Adipocyte (in vitro differentiated cells): ENCODE results near the gene FEZ2.

Experiments used
- DNase-seq: peaks from one replicate; pipeline ENCODE4 v3.0.0-alpha.2; 2015; ENCODE audit warnings: low read depth
- H3K27me3 ChIP-seq: replicated peaks from 2 replicates; pipeline ENCODE4 v1.7.0; 2013; ENCODE audit warnings: mild to moderate bottlenecking, low read length, moderate library complexity; ENCODE audit not compliant: control insufficient read depth, insufficient read depth
- H3K36me3 ChIP-seq: 2 replicates; pipeline ENCODE4 v1.7.0; 2013; ENCODE audit warnings: low read length, mild to moderate bottlenecking, moderate library complexity; ENCODE audit not compliant: control insufficient read depth, insufficient read depth, severe bottlenecking
- H3K4me1 ChIP-seq: 2 replicates; pipeline ENCODE4 v1.7.0; 2013; ENCODE audit warnings: mild to moderate bottlenecking, low read length, moderate library complexity; ENCODE audit not compliant: control insufficient read depth, insufficient read depth
- H3K4me3 ChIP-seq: 2 replicates; pipeline ENCODE4 v1.7.0; 2013; ENCODE audit warnings: mild to moderate bottlenecking, low read length, moderate library complexity
- H3K9ac ChIP-seq: 2 replicates; pipeline ENCODE4 v1.7.0; 2013; ENCODE audit warnings: mild to moderate bottlenecking, low read length, moderate library complexity
- H3K9me3 ChIP-seq: 2 replicates; pipeline ENCODE4 v1.7.0; 2013; ENCODE audit warnings: mild to moderate bottlenecking, low read length, moderate library complexity; ENCODE audit not compliant: control insufficient read depth

The FEZ2 gene

DNA sequence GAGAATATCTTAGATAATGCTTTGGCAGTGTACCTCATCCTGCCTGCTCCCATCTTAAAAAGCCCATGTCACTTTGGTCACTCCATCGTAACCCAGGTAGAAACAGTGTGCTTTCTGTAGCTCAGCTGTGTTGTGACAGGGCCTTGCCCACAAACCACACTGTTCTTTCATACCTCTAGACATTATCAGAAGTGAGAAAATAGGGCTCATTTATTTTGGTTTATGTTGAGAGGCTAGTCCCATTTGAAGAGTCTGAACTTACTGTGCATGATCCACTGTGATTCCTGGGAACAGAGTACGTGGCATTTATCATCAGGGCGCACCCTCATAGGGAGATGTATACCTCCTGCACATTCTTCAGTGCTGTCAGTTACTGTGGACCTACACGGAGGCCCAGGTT is 69.7 kb downstream of the FEZ2 start:
- H3K27me3 ChIP-seq = no peaks in the 10 kb centered on the region
- H3K9me3 ChIP-seq = no peaks in the 10 kb centered on the region
- no peak overlapping the region for H3K4me3 ChIP-seq
- H3K9ac ChIP-seq = no peak overlapping the region
- H3K36me3 ChIP-seq = peaks cover 79% of the 10 kb centered on the region
- DNase-seq = no peak
- peaks cover 25% of the 10 kb centered on the region for H3K4me1 ChIP-seq

DNA sequence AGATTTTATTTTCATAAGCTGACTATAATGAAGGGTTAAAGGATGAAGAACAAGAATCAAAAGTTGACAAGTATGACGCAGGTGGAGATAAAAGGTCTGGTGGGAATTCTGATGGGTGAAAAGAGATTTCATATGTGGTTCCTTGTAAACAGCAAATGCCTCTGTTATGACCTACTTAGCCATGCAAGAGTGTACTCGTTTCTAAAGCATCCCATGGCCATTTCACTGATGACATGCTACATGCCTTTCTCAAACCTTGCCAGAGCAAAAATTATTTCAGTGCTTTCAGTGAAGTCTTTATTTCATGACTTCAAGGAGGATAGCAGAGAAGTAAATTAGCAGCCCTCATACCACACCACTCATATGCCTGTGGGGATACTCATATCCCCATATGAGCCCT is 71.7 kb downstream of the FEZ2 start:
- no peaks in the 10 kb centered on the region for H3K27me3 ChIP-seq
- no peak overlapping the region for H3K9ac ChIP-seq
- H3K9me3 ChIP-seq = no peaks in the 10 kb centered on the region
- peaks cover 19% of the 10 kb centered on the region for H3K4me1 ChIP-seq
- no peak overlapping the region for H3K4me3 ChIP-seq
- peak; percentile 32 for DNase-seq
- peaks cover 80% of the 10 kb centered on the region for H3K36me3 ChIP-seq

DNA sequence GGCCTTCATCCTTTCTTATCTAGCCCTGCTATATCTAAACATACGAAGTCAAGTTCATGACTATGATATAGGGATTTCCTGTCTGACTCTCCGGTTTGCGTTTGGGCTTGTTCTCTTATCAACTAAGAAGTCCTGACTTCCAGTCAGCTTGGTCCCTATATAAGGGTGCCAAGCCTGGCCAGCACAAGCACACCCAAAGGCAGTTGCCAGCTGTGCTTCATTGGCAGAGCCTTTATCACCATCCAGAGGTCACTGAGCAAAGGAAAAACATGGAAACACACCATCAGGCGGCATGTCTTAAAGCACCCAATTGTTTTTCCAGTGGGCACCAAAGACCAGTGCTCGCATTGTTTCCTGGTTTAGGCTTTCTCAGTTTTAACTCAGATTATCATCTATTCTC is 72.7 kb downstream of the FEZ2 start:
- peaks cover 89% of the 10 kb centered on the region for H3K36me3 ChIP-seq

DNA sequence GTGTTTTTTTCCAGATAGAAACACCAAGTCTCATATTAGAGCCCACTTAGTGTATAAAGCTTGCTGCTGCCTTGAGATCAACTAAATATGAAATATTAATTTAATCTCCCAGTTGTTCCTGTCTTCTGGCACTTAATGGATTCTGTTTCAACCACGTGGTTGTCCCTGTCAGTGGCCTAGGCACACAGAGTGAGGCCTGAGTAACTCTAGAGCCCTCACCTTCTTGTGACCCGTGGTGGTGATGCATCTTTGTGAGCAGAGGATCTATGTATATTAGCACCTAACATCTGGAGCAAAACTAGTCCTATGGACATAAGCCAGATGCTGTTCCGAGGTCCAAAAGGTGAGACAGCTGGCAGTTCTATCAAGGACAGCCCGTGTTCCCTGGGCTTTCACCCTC is 74.8 kb downstream of the FEZ2 start:
- H3K4me3 ChIP-seq = no peak overlapping the region
- peaks cover 94% of the 10 kb centered on the region for H3K36me3 ChIP-seq
- no peaks in the 10 kb centered on the region for H3K27me3 ChIP-seq
- no peaks in the 10 kb centered on the region for H3K4me1 ChIP-seq
- no peak overlapping the region for H3K9ac ChIP-seq
- no peak for DNase-seq
- no peaks in the 10 kb centered on the region for H3K9me3 ChIP-seq

More for the DNA sequence above, 72.7 kb downstream of the FEZ2 start:
- Histone ChIP-seq H3K9me3 (no peaks in the 10 kb centered on the region), H3K4me1 (peaks cover 9% of the 10 kb centered on the region), H3K27me3 (no peaks in the 10 kb centered on the region), H3K4me3 (no peak overlapping the region), H3K9ac (no peak overlapping the region)
- DNase-seq = no peak

DNA sequence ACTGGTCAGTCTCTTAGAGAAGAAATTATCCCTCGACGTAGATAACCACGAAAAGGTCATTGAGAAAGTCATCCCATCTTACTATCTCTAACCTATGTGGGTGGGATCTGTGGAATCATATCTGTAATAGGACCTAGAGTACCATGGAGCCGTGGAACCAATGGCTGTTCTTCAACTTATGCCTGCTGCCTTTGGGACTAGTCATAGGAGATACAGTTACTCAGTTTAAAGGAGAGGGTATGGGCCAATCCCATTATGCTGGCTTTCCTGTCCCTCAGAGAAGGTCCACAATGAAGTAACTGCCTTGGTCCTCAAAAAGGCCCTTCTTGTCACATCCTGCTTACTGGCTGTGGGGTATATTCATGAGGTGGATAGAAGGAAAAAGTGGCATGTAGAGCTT is 77.5 kb downstream of the FEZ2 start:
- Histone ChIP-seq H3K4me3 (no peak overlapping the region), H3K9me3 (no peaks in the 10 kb centered on the region), H3K9ac (no peak overlapping the region), H3K36me3 (peaks cover 98% of the 10 kb centered on the region), H3K4me1 (no peaks in the 10 kb centered on the region), H3K27me3 (no peaks in the 10 kb centered on the region)
- DNase-seq = no peak

DNA sequence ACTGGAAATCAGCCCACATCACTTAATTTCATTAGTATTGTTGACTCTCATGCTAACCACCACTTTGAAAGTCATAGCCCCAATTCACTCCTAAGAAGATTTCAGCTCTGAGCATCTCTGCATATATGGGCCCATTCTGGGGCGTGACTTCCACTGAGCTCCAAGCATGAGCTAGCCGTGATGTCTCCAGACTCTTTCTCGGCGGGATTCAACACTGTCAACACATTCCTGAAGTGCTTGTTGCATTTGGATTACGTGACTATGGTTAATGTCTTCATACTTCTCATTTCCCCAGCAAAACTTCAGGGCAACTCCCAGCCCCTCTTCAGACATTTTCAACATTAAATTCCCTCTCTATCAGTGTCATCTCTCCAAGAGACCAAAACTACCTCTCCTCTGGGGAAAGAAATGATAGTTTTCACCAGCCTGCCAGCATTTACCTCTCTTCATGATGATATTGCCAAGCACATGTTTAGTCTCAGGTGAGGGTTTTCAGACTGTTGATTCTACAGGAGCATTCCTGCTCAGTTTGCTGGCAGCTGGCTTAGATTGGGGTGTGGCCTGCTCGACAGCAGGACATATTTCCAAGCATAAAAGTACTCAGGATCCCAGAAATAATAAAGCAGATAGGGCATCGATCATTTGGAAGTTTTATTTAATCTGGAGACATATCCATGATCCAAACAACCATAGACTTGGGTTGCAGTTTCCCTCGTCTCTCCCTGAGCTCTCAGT is 81.7 kb downstream of the FEZ2 start:
- no peak overlapping the region for H3K9ac ChIP-seq
- H3K9me3 ChIP-seq = no peaks in the 10 kb centered on the region
- H3K4me3 ChIP-seq = no peak overlapping the region
- H3K36me3 ChIP-seq = peaks cover 98% of the 10 kb centered on the region
- H3K4me1 ChIP-seq = no peaks in the 10 kb centered on the region
- DNase-seq = peak; percentile 20
- H3K27me3 ChIP-seq = no peaks in the 10 kb centered on the region

DNA sequence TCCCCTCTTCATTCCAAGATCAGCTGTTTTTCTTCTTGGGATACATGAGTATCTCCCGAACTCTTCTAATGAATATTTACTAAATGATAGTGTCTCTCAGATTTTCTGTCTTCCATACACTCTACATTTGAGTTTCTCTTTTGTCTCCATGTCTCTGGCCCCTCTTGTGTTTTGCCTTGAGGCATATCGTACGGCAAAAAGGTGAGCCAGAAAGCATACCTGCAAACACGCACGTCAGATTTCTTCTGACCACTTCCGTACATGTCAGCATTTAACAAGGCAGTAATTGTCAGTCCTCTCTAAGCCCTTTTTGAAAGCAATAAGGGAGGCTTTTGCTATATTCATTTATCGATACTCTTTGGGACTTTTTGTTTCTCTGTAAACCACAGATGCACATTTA is 82.4 kb downstream of the FEZ2 start:
- peaks cover 98% of the 10 kb centered on the region for H3K36me3 ChIP-seq

DNA sequence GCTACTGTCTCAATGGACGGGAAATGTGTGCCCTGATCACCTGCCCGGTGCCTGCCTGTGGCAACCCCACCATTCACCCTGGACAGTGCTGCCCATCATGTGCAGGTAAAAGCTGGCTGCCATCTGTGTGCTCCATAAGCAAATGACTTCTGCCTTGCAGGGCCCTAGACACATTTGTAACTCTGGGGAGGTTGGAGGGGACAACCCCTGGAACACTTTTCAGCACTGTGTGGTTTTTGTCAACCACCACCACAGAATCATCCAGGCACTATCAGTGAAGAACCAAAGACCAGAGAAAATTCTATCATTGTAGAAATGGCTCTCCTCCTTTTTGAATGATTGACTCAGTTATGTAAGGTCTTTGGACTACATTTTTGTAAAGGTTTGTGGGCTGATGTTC is 84.3 kb downstream of the FEZ2 start:
- peaks cover 96% of the 10 kb centered on the region for H3K36me3 ChIP-seq

More for the DNA sequence above, 82.4 kb downstream of the FEZ2 start:
- Histone ChIP-seq H3K4me1 (no peaks in the 10 kb centered on the region), H3K9ac (no peak overlapping the region), H3K27me3 (no peaks in the 10 kb centered on the region), H3K9me3 (no peaks in the 10 kb centered on the region), H3K4me3 (no peak overlapping the region)
- DNase-seq = no peak

DNA sequence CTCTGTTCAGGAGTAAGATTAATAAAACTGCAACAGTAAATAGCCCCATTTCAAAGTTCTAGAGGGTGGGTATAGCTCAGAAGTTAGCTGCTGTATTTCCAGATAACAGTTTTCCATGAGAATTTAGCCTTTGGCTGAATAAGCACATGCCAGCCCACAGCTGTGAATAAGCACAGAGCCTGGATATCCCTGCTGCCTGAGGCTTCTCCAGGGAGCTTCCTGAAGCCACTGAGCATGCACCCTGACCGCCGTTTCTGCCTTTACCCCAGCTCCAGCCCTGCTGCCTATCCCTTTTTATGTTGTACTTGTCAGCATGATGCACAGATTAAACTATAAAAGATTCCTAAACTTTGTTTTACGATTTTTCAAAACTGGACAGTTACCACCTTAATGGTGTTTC is 85.3 kb downstream of the FEZ2 start:
- peaks cover 93% of the 10 kb centered on the region for H3K36me3 ChIP-seq

More for the DNA sequence above, 84.3 kb downstream of the FEZ2 start:
- no peaks in the 10 kb centered on the region for H3K27me3 ChIP-seq
- H3K9me3 ChIP-seq = no peaks in the 10 kb centered on the region
- no peak overlapping the region for H3K4me3 ChIP-seq
- DNase-seq = no peak
- H3K4me1 ChIP-seq = no peaks in the 10 kb centered on the region
- no peak overlapping the region for H3K9ac ChIP-seq

DNA sequence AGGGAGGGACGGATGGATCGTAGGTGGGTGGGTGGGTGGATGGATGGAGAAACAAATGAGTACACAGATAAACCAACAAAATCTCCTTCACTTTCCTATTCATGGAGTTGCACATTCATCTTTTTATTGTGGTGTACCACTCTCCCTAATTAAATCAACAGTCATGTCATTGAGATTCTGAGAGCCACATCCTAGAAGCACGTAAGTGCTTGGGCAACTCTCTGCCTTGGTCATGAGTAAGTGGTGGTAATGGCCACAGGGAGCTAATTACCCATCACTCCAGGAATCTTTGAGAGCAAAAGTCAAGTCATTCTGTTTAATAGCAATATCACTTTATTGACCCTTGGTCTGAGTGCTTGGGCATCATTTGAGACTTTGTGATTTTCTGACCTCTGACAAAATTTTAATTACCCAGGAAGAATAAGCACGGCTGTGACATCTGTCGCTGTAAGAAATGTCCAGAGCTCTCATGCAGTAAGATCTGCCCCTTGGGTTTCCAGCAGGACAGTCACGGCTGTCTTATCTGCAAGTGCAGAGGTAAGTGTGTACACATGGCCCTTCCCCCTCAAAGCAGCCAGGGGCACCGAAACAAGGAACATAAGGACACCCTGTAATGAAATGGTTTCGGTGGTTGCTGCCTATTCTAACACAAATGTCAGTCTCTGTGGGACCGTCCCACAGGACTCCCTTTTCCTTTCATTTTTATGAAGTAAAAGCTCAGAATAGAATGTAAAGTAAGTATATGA is 85.9 kb downstream of the FEZ2 start:
- Histone ChIP-seq H3K9ac (no peak overlapping the region), H3K9me3 (no peaks in the 10 kb centered on the region), H3K4me1 (no peaks in the 10 kb centered on the region), H3K36me3 (peaks cover 89% of the 10 kb centered on the region), H3K4me3 (no peak overlapping the region), H3K27me3 (no peaks in the 10 kb centered on the region)
- no peak for DNase-seq

More for the DNA sequence above, 85.3 kb downstream of the FEZ2 start:
- no peaks in the 10 kb centered on the region for H3K4me1 ChIP-seq
- no peak overlapping the region for H3K9ac ChIP-seq
- no peaks in the 10 kb centered on the region for H3K9me3 ChIP-seq
- H3K4me3 ChIP-seq = no peak overlapping the region
- DNase-seq = no peak
- H3K27me3 ChIP-seq = no peaks in the 10 kb centered on the region

DNA sequence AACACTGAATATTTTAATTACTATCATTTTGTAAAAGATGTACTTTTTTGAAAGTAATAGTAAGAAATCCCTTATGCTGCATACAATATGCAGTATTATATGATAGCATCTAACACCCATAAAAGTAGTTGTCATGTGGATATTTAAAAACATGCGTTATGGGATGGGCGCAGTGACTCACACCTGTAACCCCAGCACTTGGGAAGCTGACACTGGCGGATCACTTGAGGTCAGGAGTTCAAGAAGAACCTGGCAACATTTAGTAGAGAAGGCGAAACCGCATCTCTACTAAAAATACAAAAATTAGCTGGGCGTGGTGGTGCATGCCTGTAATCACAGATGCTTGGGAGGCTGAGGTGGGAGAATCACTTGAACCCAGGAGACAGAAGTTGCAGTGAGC is 88.9 kb downstream of the FEZ2 start:
- no peaks in the 10 kb centered on the region for H3K9me3 ChIP-seq
- H3K4me1 ChIP-seq = no peaks in the 10 kb centered on the region
- H3K9ac ChIP-seq = no peak overlapping the region
- no peaks in the 10 kb centered on the region for H3K27me3 ChIP-seq
- peaks cover 85% of the 10 kb centered on the region for H3K36me3 ChIP-seq
- no peak for DNase-seq
- no peak overlapping the region for H3K4me3 ChIP-seq
